ENCODE results near the gene DDX60.

DNA sequence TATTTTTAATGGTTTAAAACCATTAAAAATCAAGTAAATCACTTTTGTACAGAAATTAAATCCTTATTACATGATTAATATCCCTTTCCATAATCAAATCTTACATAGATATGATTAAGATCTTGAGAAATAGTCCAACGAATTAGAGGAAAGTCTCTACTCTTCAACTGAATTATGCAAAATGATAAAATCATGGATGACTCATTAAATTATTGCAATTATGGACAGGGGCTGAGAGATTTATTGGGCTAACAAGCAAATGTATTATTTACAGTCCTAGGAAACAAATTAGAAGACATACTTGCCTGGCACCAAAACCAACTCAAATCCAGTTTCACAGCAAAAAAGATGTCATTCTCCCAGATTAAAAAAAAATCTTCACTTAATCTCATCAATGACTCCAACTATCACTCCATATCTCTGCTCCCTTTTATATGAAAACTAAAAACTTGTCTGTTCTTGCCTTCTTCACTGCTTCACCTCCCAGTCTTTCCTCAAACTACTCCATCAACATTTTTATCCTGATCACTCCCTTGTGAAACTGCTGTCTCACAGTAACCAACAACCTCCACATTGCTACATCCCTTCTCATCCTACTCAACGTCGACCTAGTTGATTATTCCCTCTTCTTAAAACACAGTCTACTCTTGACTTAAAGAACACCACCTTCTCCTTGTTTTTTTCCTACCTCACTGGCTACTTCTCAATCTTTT is 18.4 kb upstream of the DDX60 start:
- TF ChIP-seq, protein P1, sequence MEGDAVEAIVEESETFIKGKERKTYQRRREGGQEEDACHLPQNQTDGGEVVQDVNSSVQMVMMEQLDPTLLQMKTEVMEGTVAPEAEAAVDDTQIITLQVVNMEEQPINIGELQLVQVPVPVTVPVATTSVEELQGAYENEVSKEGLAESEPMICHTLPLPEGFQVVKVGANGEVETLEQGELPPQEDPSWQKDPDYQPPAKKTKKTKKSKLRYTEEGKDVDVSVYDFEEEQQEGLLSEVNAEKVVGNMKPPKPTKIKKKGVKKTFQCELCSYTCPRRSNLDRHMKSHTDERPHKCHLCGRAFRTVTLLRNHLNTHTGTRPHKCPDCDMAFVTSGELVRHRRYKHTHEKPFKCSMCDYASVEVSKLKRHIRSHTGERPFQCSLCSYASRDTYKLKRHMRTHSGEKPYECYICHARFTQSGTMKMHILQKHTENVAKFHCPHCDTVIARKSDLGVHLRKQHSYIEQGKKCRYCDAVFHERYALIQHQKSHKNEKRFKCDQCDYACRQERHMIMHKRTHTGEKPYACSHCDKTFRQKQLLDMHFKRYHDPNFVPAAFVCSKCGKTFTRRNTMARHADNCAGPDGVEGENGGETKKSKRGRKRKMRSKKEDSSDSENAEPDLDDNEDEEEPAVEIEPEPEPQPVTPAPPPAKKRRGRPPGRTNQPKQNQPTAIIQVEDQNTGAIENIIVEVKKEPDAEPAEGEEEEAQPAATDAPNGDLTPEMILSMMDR (IDR thresholded peaks at IDR 0.05; ENCODE audit: low read length) = no peak
- no peak for TF ChIP-seq EZH2 (IDR thresholded peaks at IDR 0.05; ENCODE audit: borderline replicate concordance, low read length)

All from OCI-LY1 (cell line).